ENCODE results near the gene SETBP1.

DNA sequence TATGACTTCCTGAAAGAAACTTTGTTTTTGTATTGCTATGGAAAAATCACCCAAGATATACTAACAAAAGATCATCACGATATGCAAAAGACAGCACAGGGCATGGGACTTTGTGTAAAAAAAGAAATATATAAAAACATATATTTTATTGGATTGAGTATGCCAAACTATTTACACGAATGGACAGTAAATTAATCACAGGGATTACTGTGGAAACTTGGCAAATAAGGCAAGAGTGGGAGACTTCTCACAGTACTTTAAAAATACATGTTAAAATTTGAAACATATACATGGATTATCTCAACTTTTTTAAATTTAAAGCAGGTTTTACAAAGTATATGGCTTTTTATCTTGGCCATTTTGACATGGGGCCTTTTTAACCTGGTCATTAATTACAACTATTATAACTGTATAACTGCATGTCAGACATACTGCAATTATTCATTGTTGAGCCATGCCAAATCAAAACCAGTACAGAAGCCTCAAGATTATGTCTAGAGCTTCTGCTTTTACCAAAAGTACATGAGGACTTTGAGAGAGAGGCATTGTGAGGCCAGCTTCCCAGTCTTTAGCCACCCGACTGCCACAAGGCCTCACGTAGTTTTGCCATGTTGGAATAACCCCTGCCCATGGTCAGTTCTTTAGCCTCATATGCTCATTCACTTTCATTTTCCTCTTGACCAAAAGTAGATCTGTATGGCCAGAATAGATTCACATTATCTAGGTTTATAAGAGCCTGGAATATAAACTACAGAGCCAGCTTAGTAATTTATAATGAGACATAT is 419.8 kb downstream of the SETBP1 start:
- TF ChIP-seq EZH2 (IDR thresholded peaks at IDR 0.05) (no peak), POLR2AphosphoS5 (IDR thresholded peaks at IDR 0.05; ENCODE audit: borderline replicate concordance, low read depth, low read length) (no peak)

All from SK-N-MC (cell line).